Measurements from ENCODE around the gene BEST3. TPM values are rescaled to one million over a fixed set of nuclear protein-coding genes. Genes with fewer than 3 reads are reported as not detected.

Gene BEST3
- total and polyA plus RNA-seq, 4 donors: 0.03 to 0.52 (median 0.20) TPM; not detected in 1

- no peaks in the 10 kb centered on the region for H3K36me3 ChIP-seq (ENCODE audit: control insufficient read depth in 4 of 4, insufficient read depth in 4 of 4, low read length in 4 of 4)
- no peak overlapping the region for H3K27ac ChIP-seq (ENCODE audit: low read depth in 1 of 2, low read length in 1 of 2)
- peaks cover 0 to 2% (median 0%) of the 10 kb centered on the region in 3 donors for H3K27me3 ChIP-seq (ENCODE audit: control insufficient read depth in 3 of 3, insufficient read depth in 3 of 3, low read length in 2 of 3)
- H3K4me1 ChIP-seq (ENCODE audit: control insufficient read depth in 5 of 5, insufficient read depth in 5 of 5, low read length in 5 of 5): peaks cover 0 to 6% (median 0%) of the 10 kb centered on the region in 5 donors
- no peak overlapping the region for H3K4me3 ChIP-seq
- no peaks in the 10 kb centered on the region for H3K9me3 ChIP-seq (ENCODE audit: control insufficient read depth in 4 of 4, insufficient read depth in 3 of 4, low read length in 3 of 4)
- no peak overlapping the region for H3K9ac ChIP-seq (ENCODE audit: insufficient read depth in 1 of 2, low read length in 2 of 2)
- TF ChIP-seq CTCF (IDR thresholded peaks at IDR 0.05; ENCODE audit: control extremely low read depth, extremely low read depth): no peak
- DNase-seq: no peak
- no peak for ATAC-seq (ENCODE audit: insufficient read depth, low FRiP score)
- 60 to 84% methylated on average over 4 of the region's 4 CpGs for WGBS, 2 donors
Observed at GRCh38 chr12:69687390-69687789, 11.7 kb downstream of the BEST3 start.

DNA sequence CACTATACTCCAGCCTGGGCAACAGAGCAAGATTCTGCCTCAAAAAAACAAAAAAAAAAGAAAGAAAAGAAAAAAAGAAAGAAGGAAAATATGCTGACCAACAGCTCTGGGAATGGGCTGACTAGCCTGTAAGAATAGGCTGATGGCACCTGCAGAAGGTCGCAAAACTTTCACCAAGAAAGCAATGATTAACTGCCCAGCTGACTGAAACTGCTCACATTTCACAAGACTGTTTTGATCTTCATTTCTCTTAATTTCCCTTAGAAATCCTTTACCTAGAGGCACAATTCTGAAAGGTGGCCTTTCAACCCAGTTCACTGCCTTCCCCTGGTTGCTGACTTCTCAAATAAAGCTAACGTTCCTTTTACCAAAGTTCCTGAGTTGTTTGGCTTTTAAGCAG lies 12.4 kb downstream of the BEST3 start:
- TF ChIP-seq CTCF (IDR thresholded peaks at IDR 0.05; ENCODE audit: control extremely low read depth, extremely low read depth): no peak
- WGBS, 2 donors: 88 to 94% methylated on average over 2 of the region's 2 CpGs

DNA sequence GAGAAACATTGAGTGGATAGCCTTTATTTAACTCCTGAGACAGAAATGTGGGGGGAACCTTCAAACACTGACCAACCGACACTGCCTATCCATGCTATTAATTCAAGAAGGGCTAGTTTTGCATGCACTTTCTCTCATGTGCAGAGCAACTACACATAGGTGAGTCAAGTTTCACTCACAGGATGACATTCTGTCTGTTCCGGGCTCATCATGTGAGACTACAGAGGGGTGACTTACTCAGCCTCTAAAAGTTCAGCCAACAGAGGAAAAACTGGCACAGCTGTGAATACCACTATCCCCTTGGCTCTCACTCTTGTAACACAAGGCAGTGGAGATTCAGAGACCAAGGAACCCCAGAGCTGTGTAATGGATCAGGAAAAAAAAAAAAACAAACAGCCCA lies 13.3 kb downstream of the BEST3 start:
- DNase-seq: no peak
- no peaks in the 10 kb centered on the region for H3K36me3 ChIP-seq (ENCODE audit: control insufficient read depth in 4 of 4, insufficient read depth in 4 of 4, low read length in 4 of 4)
- TF ChIP-seq CTCF (IDR thresholded peaks at IDR 0.05; ENCODE audit: control extremely low read depth, extremely low read depth): no peak
- no peak overlapping the region for H3K4me3 ChIP-seq
- no peak for ATAC-seq (ENCODE audit: insufficient read depth, low FRiP score)
- peaks cover 0 to 2% (median 0%) of the 10 kb centered on the region in 3 donors for H3K27me3 ChIP-seq (ENCODE audit: control insufficient read depth in 3 of 3, insufficient read depth in 3 of 3, low read length in 2 of 3)
- H3K9me3 ChIP-seq (ENCODE audit: control insufficient read depth in 4 of 4, insufficient read depth in 3 of 4, low read length in 3 of 4): no peaks in the 10 kb centered on the region
- WGBS, 2 donors: 84 to 86% methylated on average over 2 of the region's 2 CpGs
- no peak overlapping the region for H3K27ac ChIP-seq (ENCODE audit: low read depth in 1 of 2, low read length in 1 of 2)
- peaks cover 0 to 6% (median 0%) of the 10 kb centered on the region in 5 donors for H3K4me1 ChIP-seq (ENCODE audit: control insufficient read depth in 5 of 5, insufficient read depth in 5 of 5, low read length in 5 of 5)
- H3K9ac ChIP-seq (ENCODE audit: insufficient read depth in 1 of 2, low read length in 2 of 2): no peak overlapping the region

More for the DNA sequence above, 12.4 kb downstream of the BEST3 start:
- H3K36me3 ChIP-seq (ENCODE audit: control insufficient read depth in 4 of 4, insufficient read depth in 4 of 4, low read length in 4 of 4): no peaks in the 10 kb centered on the region
- H3K4me1 ChIP-seq (ENCODE audit: control insufficient read depth in 5 of 5, insufficient read depth in 5 of 5, low read length in 5 of 5): peaks cover 0 to 6% (median 0%) of the 10 kb centered on the region in 5 donors
- ATAC-seq (ENCODE audit: insufficient read depth, low FRiP score): no peak
- DNase-seq: no peak
- peaks cover 0 to 2% (median 0%) of the 10 kb centered on the region in 3 donors for H3K27me3 ChIP-seq (ENCODE audit: control insufficient read depth in 3 of 3, insufficient read depth in 3 of 3, low read length in 2 of 3)
- H3K9ac ChIP-seq (ENCODE audit: insufficient read depth in 1 of 2, low read length in 2 of 2): no peak overlapping the region
- H3K27ac ChIP-seq (ENCODE audit: low read depth in 1 of 2, low read length in 1 of 2): no peak overlapping the region
- H3K9me3 ChIP-seq (ENCODE audit: control insufficient read depth in 4 of 4, insufficient read depth in 3 of 4, low read length in 3 of 4): no peaks in the 10 kb centered on the region
- H3K4me3 ChIP-seq: no peak overlapping the region

DNA sequence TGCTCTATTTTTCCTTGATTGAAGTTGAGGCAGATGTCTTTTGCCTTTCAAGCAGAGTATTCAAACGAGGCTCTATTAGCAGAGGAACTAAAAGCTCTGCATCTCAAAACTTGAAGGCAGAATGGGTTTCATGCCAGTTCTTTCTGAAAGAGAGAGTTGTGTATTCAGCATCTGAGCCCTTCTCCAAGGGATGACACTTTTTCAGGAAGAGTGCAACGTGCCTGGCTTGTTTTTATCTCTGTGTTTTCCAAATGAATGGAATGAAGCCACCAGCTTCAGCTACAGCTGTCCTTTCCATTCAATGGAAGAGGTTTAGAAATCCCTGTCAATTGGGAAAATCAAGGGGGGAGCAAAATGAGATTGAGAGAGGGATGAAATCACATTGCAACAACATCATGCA lies 14.6 kb downstream of the BEST3 start:
- Histone ChIP-seq H3K36me3 (ENCODE audit: control insufficient read depth in 4 of 4, insufficient read depth in 4 of 4, low read length in 4 of 4) (no peaks in the 10 kb centered on the region), H3K27me3 (ENCODE audit: control insufficient read depth in 3 of 3, insufficient read depth in 3 of 3, low read length in 2 of 3) (peaks cover 0 to 2% (median 0%) of the 10 kb centered on the region in 3 donors), H3K4me3 (no peak overlapping the region), H3K27ac (ENCODE audit: low read depth in 1 of 2, low read length in 1 of 2) (no peak overlapping the region), H3K9me3 (ENCODE audit: control insufficient read depth in 4 of 4, insufficient read depth in 3 of 4, low read length in 3 of 4) (no peaks in the 10 kb centered on the region), H3K4me1 (ENCODE audit: control insufficient read depth in 5 of 5, insufficient read depth in 5 of 5, low read length in 5 of 5) (peaks cover 0 to 6% (median 0%) of the 10 kb centered on the region in 5 donors), H3K9ac (ENCODE audit: insufficient read depth in 1 of 2, low read length in 2 of 2) (no peak overlapping the region)
- no peak for TF ChIP-seq CTCF (IDR thresholded peaks at IDR 0.05; ENCODE audit: control extremely low read depth, extremely low read depth)
- DNase-seq (no peak), ATAC-seq (ENCODE audit: insufficient read depth, low FRiP score) (no peak)
- 52 to 66% methylated on average over 2 of the region's 2 CpGs for WGBS, 2 donors

Measured in lung (tissue), 12 donors.